IPS DF 6.9 (cell line): ENCODE results near the gene BRCA2.

Source experiments
- DNase-seq: peaks from one replicate; pipeline ENCODE4 v3.0.0-alpha.2; 2013; ENCODE audit warnings: low read depth, low spot score
- H3K27ac ChIP-seq: one replicate; pipeline ENCODE4 v1.5.1; 2013; ENCODE audit warnings: low read length, control low read depth
- H3K27me3 ChIP-seq: 2 replicates; pipeline ENCODE4 v1.6.1; 2013; ENCODE audit warnings: mild to moderate bottlenecking, low read length; ENCODE audit not compliant: control insufficient read depth, insufficient read depth
- H3K36me3 ChIP-seq: 2 replicates; pipeline ENCODE4 v1.6.1; 2013; ENCODE audit warnings: low read length; ENCODE audit not compliant: control insufficient read depth, insufficient read depth
- H3K4me1 ChIP-seq: 2 replicates; pipeline ENCODE4 v1.6.1; 2013; ENCODE audit warnings: low read length; ENCODE audit not compliant: control insufficient read depth, insufficient read depth
- H3K4me3 ChIP-seq: 2 replicates; pipeline ENCODE4 v1.5.1; 2013; ENCODE audit warnings: mild to moderate bottlenecking, low read length
- H3K9me3 ChIP-seq: 2 replicates; pipeline ENCODE4 v1.6.1; 2013; ENCODE audit warnings: low read length, inconsistent platforms; ENCODE audit not compliant: control insufficient read depth, insufficient read depth
- WGBS: extraction: QIAGEN DNeasy Blood & Tissue Kit; methylation state at CpG from one replicate; pipeline ENCODE4 v1.1.7; 2013; ENCODE audit warnings: mixed read lengths, missing lambda C conversion rate; ENCODE audit not compliant: insufficient read length, insufficient coverage; 5-methylcytosine and 5-hydroxymethylcytosine counted together

Gene BRCA2

GRCh38 chr13:32315238-32316027 lies at the start of gene BRCA2, which contains the start of gene ZAR1L:
Gene BRCA2 (plus strand): TSS chr13:32315508. CDS start chr13:32316461, 953 bp downstream.
Gene ZAR1L (minus strand): TSS chr13:32315363. CDS start chr13:32311925, 3,438 bp downstream.
- H3K4me3 ChIP-seq: peak within 1 kb of the TSS; percentile 58; the same call in 1 of the 2 replicates
- H3K36me3 ChIP-seq: no peaks in the 10 kb centered on the region
- WGBS: no CpG with 5 or more reads among the region's 60 CpGs
- no peaks in the 10 kb centered on the region for H3K9me3 ChIP-seq
- DNase-seq: peak; percentile 55
- no peaks in the 10 kb centered on the region for H3K4me1 ChIP-seq
- H3K27me3 ChIP-seq: no peaks in the 10 kb centered on the region
- H3K27ac ChIP-seq: no peak within 1 kb of the TSS

- Histone ChIP-seq H3K36me3 (no peaks in the 10 kb centered on the region), H3K27ac (no peak overlapping the region), H3K27me3 (no peaks in the 10 kb centered on the region), H3K4me1 (no peaks in the 10 kb centered on the region), H3K9me3 (no peaks in the 10 kb centered on the region), H3K4me3 (no peak overlapping the region)
- DNase-seq: no peak
- WGBS: no CpG with 5 or more reads among the region's 2 CpGs
These were observed 49.6 kb upstream of the BRCA2 start for GRCh38 chr13:32265726-32266125.

GRCh38 chr13:32266130-32266529 lies 49.2 kb upstream of the BRCA2 start:
- H3K36me3 ChIP-seq: no peaks in the 10 kb centered on the region
- no peaks in the 10 kb centered on the region for H3K9me3 ChIP-seq
- DNase-seq: no peak
- H3K27me3 ChIP-seq: no peaks in the 10 kb centered on the region
- H3K4me1 ChIP-seq: no peaks in the 10 kb centered on the region
- no peak overlapping the region for H3K4me3 ChIP-seq
- no peak overlapping the region for H3K27ac ChIP-seq
- no CpG with 5 or more reads among the region's 1 CpG for WGBS

GRCh38 chr13:32267836-32268439 lies 47.4 kb upstream of the BRCA2 start:
- peak; percentile 68 for DNase-seq
- H3K27me3 ChIP-seq: no peaks in the 10 kb centered on the region
- H3K36me3 ChIP-seq: no peaks in the 10 kb centered on the region
- WGBS: no CpG with 5 or more reads among the region's 7 CpGs
- H3K27ac ChIP-seq: no peak overlapping the region
- H3K4me1 ChIP-seq: no peaks in the 10 kb centered on the region
- H3K4me3 ChIP-seq: no peak overlapping the region
- H3K9me3 ChIP-seq: no peaks in the 10 kb centered on the region

- no peak for DNase-seq
- H3K9me3 ChIP-seq: no peaks in the 10 kb centered on the region
- H3K27me3 ChIP-seq: no peaks in the 10 kb centered on the region
- WGBS: 100% methylated on average over 1 of the region's 4 CpGs
- no peak overlapping the region for H3K27ac ChIP-seq
- H3K4me3 ChIP-seq: no peak overlapping the region
- H3K36me3 ChIP-seq: no peaks in the 10 kb centered on the region
- H3K4me1 ChIP-seq: no peaks in the 10 kb centered on the region
These were observed 43.2 kb upstream of the BRCA2 start for GRCh38 chr13:32272021-32272683.

- no CpG with 5 or more reads among the region's 1 CpG for WGBS
- no peak overlapping the region for H3K4me3 ChIP-seq
- H3K36me3 ChIP-seq: no peaks in the 10 kb centered on the region
- H3K9me3 ChIP-seq: no peaks in the 10 kb centered on the region
- no peak overlapping the region for H3K27ac ChIP-seq
- no peaks in the 10 kb centered on the region for H3K4me1 ChIP-seq
- H3K27me3 ChIP-seq: no peaks in the 10 kb centered on the region
- DNase-seq: no peak
These were observed 37.5 kb upstream of the BRCA2 start for GRCh38 chr13:32277839-32278238.

GRCh38 chr13:32278426-32278825 lies 36.9 kb upstream of the BRCA2 start:
- Histone ChIP-seq H3K4me1 (no peaks in the 10 kb centered on the region), H3K9me3 (no peaks in the 10 kb centered on the region), H3K27me3 (no peaks in the 10 kb centered on the region), H3K4me3 (no peak overlapping the region), H3K36me3 (no peaks in the 10 kb centered on the region), H3K27ac (no peak overlapping the region)
- DNase-seq: no peak
- WGBS: no CpG with 5 or more reads among the region's 3 CpGs

GRCh38 chr13:32281096-32281495 lies 34.2 kb upstream of the BRCA2 start:
- no CpG with 5 or more reads among the region's 1 CpG for WGBS
- Histone ChIP-seq H3K27ac (no peak overlapping the region), H3K4me1 (no peaks in the 10 kb centered on the region), H3K27me3 (no peaks in the 10 kb centered on the region), H3K4me3 (no peak overlapping the region), H3K36me3 (no peaks in the 10 kb centered on the region), H3K9me3 (no peaks in the 10 kb centered on the region)
- DNase-seq: no peak

GRCh38 chr13:32282096-32282711 lies 33.1 kb upstream of the BRCA2 start:
- H3K27me3 ChIP-seq: no peaks in the 10 kb centered on the region
- no peaks in the 10 kb centered on the region for H3K36me3 ChIP-seq
- no peak overlapping the region for H3K27ac ChIP-seq
- WGBS: no CpG with 5 or more reads among the region's 2 CpGs
- H3K9me3 ChIP-seq: no peaks in the 10 kb centered on the region
- H3K4me1 ChIP-seq: no peaks in the 10 kb centered on the region
- DNase-seq: no peak
- no peak overlapping the region for H3K4me3 ChIP-seq

GRCh38 chr13:32284927-32285632 lies 30.2 kb upstream of the BRCA2 start:
- H3K27me3 ChIP-seq: no peaks in the 10 kb centered on the region
- DNase-seq: no peak
- no CpG with 5 or more reads among the region's 6 CpGs for WGBS
- H3K9me3 ChIP-seq: no peaks in the 10 kb centered on the region
- H3K4me1 ChIP-seq: no peaks in the 10 kb centered on the region
- no peak overlapping the region for H3K4me3 ChIP-seq
- no peak overlapping the region for H3K27ac ChIP-seq
- no peaks in the 10 kb centered on the region for H3K36me3 ChIP-seq
